Breast epithelium (tissue), 3 donors: ENCODE data around the gene TEX26.

Experiments
- CTCF ChIP-seq, 3 donors: fragments of 450-650 bp; IDR thresholded peaks; one replicate each; pipeline ENCODE4 v1.5.1; 2016 to 2017; ENCODE audit warnings: antibody characterized with exemption in 3 of 3, mild to moderate bottlenecking in 3 of 3, moderate library complexity in 3 of 3
- POLR2A ChIP-seq: fragments of 450-650 bp; IDR thresholded peaks from one replicate; pipeline ENCODE4 v1.6.1; 2016; ENCODE audit warnings: antibody characterized with exemption, mild to moderate bottlenecking, moderate library complexity
- POLR2AphosphoS5 ChIP-seq, 3 donors: sonication (generic); formaldehyde crosslinking; IDR thresholded peaks; one replicate each; pipeline ENCODE4 v1.6.1; 2017; ENCODE audit warnings: antibody characterized with exemption in 3 of 3

- TF ChIP-seq CTCF (IDR thresholded peaks at IDR 0.05): no peak
- TF ChIP-seq POLR2AphosphoS5 (IDR thresholded peaks at IDR 0.05): no peak
- TF ChIP-seq POLR2A: no peak
Measured at GRCh38 chr13:30889196-30889690, 43.2 kb upstream of the TEX26 start.
